Osteocyte (in vitro differentiated cells): ENCODE data around the gene WHRN. TPM values are rescaled to one million over a fixed set of nuclear protein-coding genes. Genes with fewer than 3 reads are reported as not detected.

ENCODE experiments used
- DNase-seq: peaks from one replicate; pipeline ENCODE4 v3.0.0; 2021; ENCODE audit warnings: mixed read lengths; ENCODE audit not compliant: unreplicated experiment; ENCODE audit errors: extremely low spot score
- H3K27ac Mint-ChIP-seq: one replicate; pipeline ENCODE4 v1.8.0; 2021; ENCODE audit warnings: mild to moderate bottlenecking, mixed read lengths; ENCODE audit not compliant: unreplicated experiment
- H3K27me3 Mint-ChIP-seq: one replicate; pipeline ENCODE4 v1.8.0; 2021; ENCODE audit warnings: mixed read lengths; ENCODE audit not compliant: unreplicated experiment
- H3K36me3 Mint-ChIP-seq: one replicate; pipeline ENCODE4 v1.8.0; 2021; ENCODE audit warnings: mixed read lengths; ENCODE audit not compliant: unreplicated experiment
- H3K4me1 Mint-ChIP-seq: one replicate; pipeline ENCODE4 v1.8.0; 2021; ENCODE audit warnings: mixed read lengths; ENCODE audit not compliant: unreplicated experiment
- H3K4me3 Mint-ChIP-seq: one replicate; pipeline ENCODE4 v1.8.0; 2021; ENCODE audit warnings: mild to moderate bottlenecking, moderate library complexity, mixed read lengths; ENCODE audit not compliant: unreplicated experiment
- H3K9me3 Mint-ChIP-seq: one replicate; pipeline ENCODE4 v1.8.0; 2021; ENCODE audit warnings: mixed read lengths; ENCODE audit not compliant: unreplicated experiment
- CTCF ChIP-seq: fragments of 200-600 bp; sonication (generic); IDR thresholded peaks from 2 replicates; pipeline ENCODE4 v1.5.0; 2021; ENCODE audit warnings: antibody characterized with exemption, mild to moderate bottlenecking, moderate library complexity
- total RNA-seq: library from RNA; stranded (reverse); gene quantifications from 2 replicates; pipeline ENCODE4 v1.2.1, GENCODE V29; 2021

Gene WHRN
- total RNA-seq, 1 donor from 2014 or later, result 12.0 TPM

GRCh38 chr9:114476891-114477469 lies 28.3 kb downstream of the WHRN start:
- DNase-seq, result no peak
- H3K27ac Mint-ChIP-seq, result no peak overlapping the region
- no peaks in the 10 kb centered on the region for H3K27me3 Mint-ChIP-seq
- TF ChIP-seq CTCF, result no peak
- no peak overlapping the region for H3K4me3 Mint-ChIP-seq
- H3K4me1 Mint-ChIP-seq, result no peaks in the 10 kb centered on the region
- H3K9me3 Mint-ChIP-seq, result no peaks in the 10 kb centered on the region
- peaks cover 13% of the 10 kb centered on the region for H3K36me3 Mint-ChIP-seq

DNA sequence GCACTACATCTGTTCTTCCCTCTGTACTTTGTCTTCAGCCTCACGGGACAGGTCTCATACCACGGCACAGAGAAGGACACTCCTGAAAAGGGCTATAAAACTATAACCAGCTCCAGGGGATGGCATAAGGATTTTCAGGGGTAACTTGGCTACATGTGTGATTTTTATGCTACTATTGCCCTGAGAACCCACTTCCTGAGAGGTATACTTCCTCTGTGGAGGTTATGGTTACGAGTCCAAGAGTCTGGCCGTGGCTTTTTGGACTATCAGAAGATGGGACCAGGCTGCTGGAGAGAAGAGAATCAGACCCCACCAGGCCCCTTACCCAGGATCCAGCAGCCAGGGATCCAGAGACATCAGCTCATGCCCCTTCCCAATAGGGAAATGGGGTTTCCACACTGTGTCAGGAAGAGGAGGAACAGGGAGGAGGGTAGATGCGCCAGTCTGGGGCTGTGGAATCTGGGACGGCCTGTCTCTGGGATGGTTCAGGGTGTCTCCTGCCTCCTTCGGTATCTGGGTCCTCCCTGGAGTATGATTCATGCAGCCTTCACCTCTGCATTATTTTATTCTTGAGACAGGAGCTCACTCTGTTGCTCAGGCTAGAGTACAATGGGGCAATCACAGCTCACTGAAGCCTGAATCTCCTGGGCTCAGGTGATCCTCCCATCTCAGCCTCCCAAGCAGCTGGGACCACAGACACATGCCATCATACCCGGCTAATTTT lies 29.7 kb downstream of the WHRN start:
- no peaks in the 10 kb centered on the region for H3K9me3 Mint-ChIP-seq
- TF ChIP-seq CTCF, result no peak

GRCh38 chr9:114474425-114474824 lies 30.8 kb downstream of the WHRN start:
- H3K27me3 Mint-ChIP-seq, result no peaks in the 10 kb centered on the region
- H3K27ac Mint-ChIP-seq, result no peak overlapping the region
- no peak overlapping the region for H3K4me3 Mint-ChIP-seq
- no peak for DNase-seq
- peaks cover 3% of the 10 kb centered on the region for H3K9me3 Mint-ChIP-seq
- peaks cover 15% of the 10 kb centered on the region for H3K36me3 Mint-ChIP-seq
- no peaks in the 10 kb centered on the region for H3K4me1 Mint-ChIP-seq
- no peak for TF ChIP-seq CTCF

More for the DNA sequence above, 29.7 kb downstream of the WHRN start:
- peaks cover 13% of the 10 kb centered on the region for H3K36me3 Mint-ChIP-seq
- no peak overlapping the region for H3K27ac Mint-ChIP-seq
- H3K4me3 Mint-ChIP-seq, result no peak overlapping the region
- DNase-seq, result no peak
- H3K27me3 Mint-ChIP-seq, result no peaks in the 10 kb centered on the region
- no peaks in the 10 kb centered on the region for H3K4me1 Mint-ChIP-seq

DNA sequence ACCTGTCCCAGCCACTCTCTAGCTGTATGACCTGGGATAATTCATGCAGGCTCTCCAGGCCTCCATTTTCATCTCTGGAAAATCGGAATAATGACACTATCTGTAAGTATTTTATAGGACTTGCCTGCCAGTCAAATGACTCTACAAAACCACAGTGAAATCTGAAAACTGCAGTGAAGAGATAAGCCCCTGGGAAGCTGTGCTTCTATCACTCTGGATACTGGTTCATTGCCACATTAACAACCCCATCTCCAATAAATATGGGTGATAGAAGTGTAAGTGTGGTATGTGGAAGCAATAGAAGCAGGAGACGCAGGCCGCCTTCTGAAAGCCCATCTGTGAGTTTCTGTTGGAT lies 31.8 kb downstream of the WHRN start:
- H3K4me3 Mint-ChIP-seq, result no peak overlapping the region
- no peaks in the 10 kb centered on the region for H3K4me1 Mint-ChIP-seq
- no peak for TF ChIP-seq CTCF
- peaks cover 3% of the 10 kb centered on the region for H3K9me3 Mint-ChIP-seq
- H3K27me3 Mint-ChIP-seq, result no peaks in the 10 kb centered on the region
- H3K27ac Mint-ChIP-seq, result no peak overlapping the region
- H3K36me3 Mint-ChIP-seq, result peaks cover 17% of the 10 kb centered on the region
- DNase-seq, result no peak

DNA sequence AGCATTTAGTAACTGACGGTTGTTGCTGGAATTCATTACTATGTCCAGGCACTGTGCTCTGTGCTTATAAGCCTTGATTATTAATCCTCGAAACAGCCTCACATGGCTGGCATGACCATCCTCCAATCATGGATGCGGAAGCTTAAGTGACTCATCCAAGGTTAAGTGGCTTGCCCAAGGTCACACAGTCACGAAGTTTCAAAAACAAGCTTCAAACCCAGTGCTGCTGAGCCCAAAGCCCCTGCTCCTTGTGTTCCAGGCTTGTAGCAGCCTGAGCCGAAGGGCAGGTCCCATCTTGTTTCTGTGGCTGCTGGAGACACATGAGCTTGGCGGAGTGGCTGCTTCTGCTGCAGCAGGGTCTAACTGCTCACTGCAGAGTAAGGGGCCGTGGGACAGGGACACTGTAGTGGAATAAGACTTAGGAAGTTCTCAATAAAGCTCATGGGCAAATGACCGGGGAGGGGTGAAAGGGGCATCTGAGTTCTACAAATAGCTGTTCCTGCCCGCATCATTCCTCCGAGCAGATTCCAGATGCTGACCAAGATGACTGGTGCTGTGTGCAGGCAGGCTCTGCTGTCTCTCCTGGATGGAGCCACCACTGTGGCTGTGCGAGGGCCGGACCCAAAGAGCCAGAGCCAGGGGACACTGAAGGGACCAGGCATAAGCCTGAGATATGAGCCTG lies 32.4 kb downstream of the WHRN start:
- no peak overlapping the region for H3K27ac Mint-ChIP-seq
- no peak for TF ChIP-seq CTCF
- no peaks in the 10 kb centered on the region for H3K4me1 Mint-ChIP-seq
- H3K9me3 Mint-ChIP-seq, result peaks cover 3% of the 10 kb centered on the region
- no peaks in the 10 kb centered on the region for H3K27me3 Mint-ChIP-seq
- no peak overlapping the region for H3K4me3 Mint-ChIP-seq
- peaks cover 17% of the 10 kb centered on the region for H3K36me3 Mint-ChIP-seq
- no peak for DNase-seq
